GM21528 (cell line): ENCODE data around the gene ADIPOR1.

Source experiments
- ATAC-seq: cut with Tn5 transposase; IDR thresholded peaks from one replicate; pipeline ENCODE4 v1.9.1; 2021; ENCODE audit warnings: mild to moderate bottlenecking, moderate library complexity; ENCODE audit not compliant: unreplicated experiment, low FRiP score

ADIPOR1 gene

DNA sequence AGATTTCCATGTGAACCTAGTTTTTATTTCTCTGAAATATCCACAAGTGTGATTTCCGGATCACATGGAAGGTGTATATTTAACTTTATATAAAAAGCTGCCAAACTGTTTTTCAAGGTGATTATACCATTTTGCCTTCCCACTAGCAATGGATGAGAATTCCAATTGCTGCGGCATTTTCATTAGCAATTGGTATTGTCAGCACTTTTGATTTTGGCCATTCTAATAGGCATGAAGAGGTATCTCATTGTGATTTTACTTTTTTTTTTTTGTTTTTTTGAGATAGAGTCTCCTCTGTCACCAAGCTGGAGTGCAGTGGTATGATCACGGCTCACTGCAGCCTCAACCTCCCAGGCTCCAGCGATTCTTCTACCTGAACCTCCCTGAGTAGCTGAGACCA, 13.9 kb upstream of the ADIPOR1 start:
- ATAC-seq: no peak

DNA sequence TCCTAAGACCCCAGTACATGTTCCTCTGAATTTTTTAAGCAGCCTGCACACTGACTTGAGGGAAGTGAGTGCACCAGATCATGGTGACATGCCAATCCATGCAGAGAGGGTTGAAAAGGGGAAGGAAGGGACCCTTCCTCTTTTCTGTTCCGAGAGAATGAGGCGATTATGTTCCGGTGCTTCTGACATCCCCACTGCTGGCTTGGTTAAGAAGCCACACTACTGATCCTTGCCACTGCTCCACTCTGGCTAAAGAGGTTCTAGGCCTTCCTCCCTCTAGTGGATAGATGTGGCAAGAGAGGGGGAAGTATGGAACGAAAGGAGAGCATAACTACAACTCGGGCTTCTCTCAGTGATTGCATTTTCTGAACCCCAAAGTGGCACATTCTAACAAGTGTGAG, 10.8 kb upstream of the ADIPOR1 start:
- ATAC-seq: peak; percentile 40

DNA sequence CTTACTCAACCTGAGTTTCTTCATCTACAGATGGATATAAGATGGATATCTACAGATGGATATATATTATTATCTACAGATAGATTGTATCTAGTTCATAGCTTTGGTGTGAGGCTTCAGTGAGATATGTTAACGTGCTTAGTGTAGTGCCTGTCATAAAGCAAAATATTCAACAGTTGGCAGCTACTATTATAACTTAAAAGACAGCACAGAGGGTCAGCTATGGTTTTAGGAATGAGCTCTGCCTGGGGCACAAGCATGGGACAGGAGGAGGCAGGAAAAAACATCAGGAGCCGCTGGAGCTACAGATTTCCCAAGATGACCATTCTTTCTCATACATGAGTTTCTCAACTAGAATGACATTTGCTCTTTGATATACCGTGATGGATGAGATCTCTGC, 10.2 kb upstream of the ADIPOR1 start:
- ATAC-seq: no peak

DNA sequence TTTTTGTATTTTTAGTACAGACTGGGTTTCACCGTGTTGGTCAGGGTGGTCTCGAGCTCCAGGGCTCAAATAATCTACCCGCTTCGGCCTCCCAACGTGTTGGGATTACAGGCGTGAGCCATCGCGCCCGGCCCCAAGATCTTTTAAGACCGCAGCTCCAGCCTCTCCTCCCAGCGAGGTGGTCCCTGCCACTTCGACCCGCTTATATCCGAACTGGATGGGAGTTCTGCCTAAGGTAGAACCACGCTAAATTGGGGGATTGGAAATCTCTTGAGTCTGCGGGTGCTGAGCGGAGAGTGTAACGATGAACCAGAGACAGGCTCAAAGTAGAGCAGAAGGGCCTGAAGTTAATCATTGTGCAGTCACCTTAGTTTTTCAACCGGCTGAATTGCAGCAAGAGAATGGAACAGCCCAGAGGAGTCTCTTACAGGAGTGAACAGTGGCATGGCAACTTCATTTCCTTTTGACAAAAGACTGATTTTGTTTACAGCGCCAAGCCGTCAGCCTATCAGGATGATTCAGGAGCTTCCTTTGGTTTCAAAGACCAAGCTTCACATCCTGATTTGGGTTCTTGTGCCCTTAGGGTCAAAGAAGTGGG, 9.7 kb upstream of the ADIPOR1 start:
- ATAC-seq: peak; percentile 19

DNA sequence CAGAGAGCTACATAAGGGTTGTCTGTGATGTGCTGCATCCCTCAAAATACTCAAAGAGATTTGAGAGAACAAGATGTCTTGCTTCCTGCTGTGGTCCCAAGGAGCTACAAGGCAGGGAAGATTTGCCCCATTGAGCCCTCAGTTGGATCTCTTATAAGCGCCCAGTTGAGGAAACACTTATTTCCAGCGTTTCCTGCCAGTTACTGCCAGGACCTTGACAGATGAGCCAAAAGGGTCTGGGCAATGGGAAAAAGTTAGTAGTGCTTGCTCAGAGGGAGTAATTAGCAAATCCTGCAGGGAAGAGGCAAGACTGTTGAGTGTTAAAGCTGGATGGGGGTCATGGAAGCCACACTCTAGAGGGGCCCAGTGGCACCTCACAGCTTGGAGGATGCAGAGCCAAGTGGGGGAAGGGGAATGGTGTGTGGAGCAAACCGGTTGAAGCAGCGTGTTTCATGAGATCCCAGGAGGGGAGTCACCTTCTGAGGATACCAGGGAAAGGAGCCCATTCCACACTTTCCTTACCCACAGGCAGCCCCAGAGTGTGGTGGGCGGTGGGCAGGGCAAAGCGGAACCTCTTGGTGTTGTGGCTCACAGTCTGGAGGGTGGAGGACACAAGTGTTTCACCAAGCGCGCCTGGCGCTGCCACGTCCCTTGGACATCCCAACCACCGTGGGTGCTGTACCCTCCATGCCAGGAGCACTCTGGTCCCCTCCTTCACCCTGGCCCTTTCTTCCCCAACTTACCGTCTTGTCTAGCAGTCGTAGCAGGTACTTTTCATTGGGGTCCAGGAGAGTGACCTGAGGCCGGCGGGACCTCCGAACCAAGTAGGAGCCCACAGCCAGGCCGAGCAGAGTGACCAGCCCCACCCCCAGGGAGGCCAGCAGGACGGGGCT, 8.1 kb upstream of the ADIPOR1 start:
- no peak for ATAC-seq

DNA sequence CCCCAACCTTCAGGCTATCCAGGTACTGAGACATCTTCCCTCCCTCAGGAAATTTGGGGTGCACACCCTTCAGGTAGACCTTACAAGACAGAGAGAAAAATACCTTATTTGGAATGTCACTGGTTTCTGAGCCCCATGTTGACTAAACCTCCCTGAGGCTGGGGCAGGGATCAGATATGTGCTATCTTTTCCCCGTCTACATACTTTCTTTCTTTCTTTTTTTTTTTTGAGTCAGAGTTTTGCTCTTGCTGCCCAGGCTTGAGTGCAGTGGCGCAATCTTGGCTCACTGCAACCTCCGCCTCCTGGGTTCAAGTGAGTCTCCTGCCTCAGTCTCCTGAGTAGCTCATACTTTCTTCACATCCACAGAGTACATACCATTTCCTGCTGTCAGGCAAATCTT, 7.3 kb upstream of the ADIPOR1 start:
- ATAC-seq: no peak

DNA sequence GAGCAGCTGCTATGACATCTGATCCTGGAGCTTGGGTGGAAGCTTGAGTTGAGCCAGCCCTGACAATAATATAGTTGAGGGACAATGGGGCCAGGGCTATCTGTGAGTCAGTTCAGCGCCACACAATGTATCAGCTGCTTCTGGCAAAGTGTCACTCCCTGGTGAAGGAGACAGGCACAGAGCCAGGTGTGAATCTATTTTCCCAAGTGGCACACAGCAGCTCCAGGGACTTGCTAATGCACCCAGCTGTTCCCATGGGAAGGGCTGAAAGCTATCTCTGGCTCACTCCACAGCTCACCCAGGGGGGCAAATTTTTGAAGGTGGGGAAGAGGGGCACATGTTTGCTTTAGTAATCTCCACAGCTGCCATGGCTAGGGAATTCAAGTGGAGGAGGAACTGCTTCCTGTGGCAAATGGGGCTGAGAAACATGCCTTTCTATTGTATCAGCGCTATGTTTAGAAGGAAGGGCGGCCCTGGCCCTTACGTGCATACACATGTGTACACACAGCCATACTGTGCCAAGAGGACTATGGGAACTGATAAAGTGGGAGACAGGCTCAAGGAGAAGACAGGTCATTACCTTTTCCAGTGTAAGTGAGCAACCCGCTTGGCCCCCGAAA, 6.8 kb upstream of the ADIPOR1 start:
- ATAC-seq: no peak

DNA sequence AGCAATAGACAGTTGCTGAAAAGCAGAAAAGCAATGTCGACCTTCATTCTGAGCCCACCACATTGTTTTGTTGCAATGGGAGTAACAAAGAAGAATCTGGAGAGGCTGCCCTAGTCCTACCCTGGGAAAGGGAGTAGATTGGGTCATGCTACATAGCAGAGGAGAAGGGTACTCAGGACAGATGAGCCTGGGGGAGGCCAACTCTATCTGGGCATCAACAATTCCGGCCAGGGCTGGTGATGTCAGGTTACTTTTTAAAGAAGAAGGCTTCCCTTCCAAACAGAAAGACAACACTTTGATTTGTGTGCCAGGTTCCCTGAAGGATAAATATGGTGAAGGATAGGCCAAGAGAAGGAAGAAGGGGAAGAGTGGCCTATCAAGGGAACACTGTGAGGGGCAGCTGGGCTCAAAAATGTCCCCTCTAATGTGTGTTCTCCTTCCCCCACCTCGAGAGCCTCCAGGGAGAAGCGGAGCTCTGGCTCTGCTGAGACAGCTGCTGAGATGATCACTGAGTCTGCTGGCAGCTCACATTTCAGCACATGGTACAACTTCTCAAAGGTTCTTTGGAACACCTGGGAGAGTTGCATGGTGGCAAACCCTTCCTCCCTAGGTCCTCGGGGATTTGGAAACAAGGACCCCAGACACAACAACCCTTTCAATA, 3.2 kb upstream of the ADIPOR1 start:
- no peak for ATAC-seq

DNA sequence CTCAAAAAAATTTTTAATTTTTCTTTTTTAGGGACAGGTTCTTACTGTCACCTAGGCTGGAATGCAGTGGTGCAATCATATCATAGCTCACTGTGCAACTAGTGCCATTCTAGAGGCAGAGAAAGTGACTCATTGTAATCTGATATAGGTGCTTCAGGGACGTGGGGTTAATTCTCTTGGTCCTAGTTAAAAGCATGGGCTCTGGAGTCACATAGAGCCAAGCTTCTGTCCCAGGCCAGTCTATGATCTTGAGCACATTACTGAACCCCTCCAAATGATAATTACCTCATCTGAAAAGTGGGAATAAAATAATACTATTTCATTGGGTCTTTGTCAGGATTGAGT, 1.1 kb upstream of the ADIPOR1 start:
- no peak for ATAC-seq

DNA sequence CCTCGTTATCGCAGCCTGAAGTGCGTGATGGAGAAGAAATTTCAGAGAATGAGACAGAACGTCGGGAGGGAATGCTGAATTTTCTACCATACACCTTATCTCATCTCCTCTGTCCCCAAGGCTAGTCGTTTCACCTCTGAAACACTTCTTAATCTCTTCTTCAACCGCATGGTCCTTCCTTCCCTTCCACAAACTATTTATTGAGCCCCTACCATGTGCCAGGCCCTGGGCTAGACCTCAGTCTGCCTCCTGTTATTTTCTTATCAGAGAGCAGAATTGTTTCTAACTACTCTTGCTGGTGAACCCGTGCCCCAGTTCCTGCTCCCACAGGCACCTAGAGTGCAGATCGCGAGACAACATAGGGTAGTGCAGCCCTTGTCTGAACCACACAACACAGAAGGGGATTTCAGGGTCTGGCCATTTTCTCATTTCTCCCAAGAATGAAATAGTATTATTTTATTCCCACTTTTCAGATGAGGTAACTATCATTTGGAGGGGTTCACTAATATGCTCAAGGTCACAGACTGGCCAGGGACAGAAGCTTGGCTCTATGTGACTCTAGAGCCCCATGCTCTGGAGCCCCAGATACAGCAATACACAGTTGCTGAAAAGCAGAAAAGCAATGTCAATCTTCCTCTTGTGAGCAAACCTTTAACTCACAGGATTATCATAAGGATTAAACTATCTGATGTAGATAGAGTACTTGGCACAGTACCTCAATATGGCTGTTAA, 598 bp upstream of the ADIPOR1 start:
- no peak for ATAC-seq

DNA sequence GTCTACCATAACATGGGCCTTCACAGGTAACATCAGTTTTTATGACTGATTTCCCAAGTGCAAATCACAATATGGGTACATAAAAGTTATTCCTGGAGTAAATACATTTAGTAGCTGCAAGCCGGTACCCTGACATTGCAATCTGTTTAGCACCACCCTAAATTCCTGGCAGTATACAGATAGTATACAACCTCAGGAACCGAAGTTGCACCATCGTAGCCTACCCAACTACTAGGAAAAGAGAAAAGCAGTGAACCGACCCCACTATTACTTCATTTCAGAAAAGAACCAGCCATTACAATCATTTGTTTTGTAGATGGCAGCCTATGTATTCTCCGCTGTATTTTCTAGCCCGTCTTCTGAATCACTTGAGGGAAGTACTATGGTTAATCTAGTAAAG, 1.1 kb downstream of the ADIPOR1 start:
- ATAC-seq: no peak

DNA sequence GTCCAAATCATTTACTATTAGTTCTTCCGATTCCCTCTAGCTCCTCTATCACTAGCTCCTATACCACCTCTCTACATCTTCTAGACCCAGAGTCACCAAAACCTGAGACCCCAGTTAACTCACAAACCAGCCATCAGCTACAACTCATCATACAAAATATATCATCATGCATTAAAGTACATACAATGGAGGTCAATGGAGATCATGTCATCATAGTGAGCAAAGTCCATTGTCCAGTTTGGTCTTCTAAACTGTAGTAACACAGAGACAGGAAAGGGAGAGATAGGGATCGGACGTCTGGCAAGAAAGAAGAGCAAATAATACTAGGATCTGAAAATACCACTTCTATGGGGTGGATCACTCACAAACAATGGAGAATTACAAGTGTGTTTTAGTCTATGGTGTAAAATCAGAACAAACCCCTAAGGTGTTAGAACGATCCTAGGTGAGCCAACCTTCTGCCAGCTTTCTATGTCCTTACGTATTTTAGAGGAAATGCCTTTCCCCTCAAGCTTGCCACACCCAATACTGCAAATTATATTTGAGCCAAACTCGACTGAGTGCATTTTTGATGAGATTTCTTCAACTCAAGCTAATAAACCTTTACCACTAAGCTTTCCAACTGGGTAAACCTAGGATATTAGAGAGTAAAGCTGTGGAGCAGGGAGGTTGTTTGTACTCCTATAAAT, 3.9 kb downstream of the ADIPOR1 start:
- no peak for ATAC-seq

DNA sequence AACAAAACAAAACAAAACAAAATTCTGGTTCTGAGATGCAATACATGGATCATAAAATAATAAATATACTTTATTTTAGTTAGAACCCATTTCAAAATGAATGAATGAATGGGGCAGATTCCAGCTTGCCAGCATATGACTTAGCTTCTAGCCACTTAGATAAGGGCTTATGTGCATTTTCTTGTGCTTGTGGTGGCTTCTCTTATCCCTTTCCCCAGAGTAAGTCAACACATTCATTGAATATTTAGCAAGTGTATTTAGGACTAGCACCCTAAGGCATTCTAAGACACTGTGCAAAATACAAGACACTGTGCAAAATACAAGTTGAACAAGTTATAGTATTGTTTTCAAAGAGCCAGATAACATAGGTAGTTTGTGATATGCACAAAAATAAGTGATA, 4.7 kb downstream of the ADIPOR1 start:
- no peak for ATAC-seq

DNA sequence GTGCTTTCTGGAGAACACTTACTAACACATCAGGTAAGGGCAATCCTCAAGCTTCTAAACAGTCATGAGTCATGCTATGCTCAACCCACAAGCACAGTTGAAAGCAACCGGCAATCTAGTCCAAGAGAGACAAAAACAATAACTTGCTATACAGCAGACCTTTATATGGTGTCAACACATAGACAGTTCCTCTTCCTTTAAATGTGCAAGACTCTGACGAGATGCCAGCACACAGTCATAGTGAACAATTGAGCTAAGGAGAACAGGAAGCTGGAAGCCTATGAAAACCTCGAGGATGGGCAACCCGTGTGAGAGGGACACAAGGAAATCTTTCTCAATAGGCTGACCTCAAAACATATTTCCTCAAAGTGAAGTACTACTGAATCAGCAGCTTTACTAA, 5.3 kb downstream of the ADIPOR1 start:
- no peak for ATAC-seq

DNA sequence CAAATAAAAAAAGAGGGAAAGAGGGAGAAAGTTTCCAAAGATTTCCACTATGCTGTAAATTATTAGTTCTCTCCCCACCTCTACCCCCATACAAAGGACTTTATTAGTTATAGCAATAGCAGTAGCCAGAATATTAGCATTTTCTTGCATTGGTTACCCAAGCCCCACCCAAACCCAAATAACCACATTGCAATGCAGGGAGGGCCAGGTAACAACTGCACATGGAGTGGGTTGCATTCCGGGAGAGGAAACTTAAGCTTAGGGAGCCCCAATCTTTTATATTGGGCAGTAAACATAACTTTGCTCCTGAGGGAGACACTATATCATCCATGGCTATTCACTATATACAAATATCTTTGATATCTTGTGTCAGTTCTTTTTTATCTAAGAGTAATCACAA, 6.0 kb downstream of the ADIPOR1 start:
- no peak for ATAC-seq

DNA sequence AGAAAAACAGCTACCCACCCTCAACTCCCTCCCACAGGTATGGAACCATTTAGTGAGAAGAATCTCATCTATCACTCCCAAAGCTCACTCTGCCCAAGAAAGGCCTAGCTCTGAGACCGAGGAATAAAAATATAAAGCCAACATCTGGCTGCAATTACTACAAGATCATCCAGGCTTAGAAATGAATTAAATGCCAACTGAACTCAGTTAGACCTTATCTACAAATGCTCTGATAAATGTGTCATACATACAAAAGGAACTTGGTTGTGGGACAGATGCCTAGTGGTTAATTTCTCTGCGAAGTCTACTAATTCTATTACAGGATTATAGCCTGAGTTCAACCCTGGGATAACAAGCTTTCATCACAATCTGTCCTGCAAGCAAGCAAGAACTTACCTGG, 6.7 kb downstream of the ADIPOR1 start:
- ATAC-seq: no peak

DNA sequence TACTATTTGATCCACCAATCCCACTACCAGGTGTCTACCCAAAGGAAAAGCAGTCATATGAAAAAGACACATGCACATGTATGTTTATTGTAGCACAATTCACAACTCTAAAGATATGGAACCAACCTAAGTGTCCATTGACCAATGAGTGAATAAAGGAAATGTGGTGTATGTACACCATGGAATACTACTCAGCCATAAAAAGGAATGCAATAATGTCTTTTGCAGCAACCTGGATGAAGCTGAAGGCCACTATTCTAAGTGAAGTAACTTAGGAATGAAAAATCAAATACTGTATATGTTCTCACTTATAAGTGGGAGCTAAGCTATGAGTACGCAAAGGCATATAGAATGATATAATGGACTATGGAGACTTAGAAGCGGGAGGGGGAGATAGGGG, 12.6 kb downstream of the ADIPOR1 start:
- no peak for ATAC-seq

DNA sequence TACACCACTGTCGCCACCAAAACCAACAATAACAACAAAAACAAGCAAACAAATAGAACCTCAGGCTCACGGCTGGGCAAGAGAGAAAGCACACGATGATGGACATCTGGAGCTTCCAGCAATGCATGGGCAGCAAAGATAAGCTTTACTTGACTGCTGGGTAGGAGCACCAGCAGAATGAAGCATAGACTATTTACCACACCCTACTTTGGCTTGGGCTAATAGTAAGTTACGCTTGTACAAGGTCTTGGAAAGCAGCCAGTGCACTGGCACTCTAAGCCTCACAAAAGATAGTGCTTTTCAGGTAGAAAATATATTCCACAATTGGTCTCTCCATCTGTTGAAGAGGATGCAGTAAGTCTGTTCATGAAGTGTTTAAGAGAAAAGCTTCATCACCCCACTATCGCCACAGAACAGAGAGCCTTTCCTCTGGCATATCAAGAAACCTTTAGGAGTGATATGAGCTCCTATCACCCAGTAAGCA, 13.6 kb downstream of the ADIPOR1 start:
- no peak for ATAC-seq

DNA sequence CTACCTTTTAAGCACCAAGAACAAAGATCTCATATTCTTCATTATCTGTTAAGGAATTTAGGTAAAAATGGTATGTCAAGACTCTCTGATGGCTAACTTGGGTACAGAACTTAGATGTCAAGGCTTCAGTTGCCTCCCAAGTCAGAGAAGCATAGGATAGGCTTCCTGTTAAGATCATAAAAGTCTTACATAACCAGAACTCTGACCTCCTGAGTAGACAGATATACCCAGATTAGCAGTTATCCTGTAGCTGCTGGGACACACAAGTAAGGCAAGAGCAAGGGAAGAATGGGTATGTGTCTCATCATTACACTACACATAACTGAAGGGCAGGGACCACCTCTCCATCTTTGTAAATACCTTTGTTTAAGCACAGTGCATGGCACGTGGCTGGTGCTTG, 15.7 kb downstream of the ADIPOR1 start:
- no peak for ATAC-seq

DNA sequence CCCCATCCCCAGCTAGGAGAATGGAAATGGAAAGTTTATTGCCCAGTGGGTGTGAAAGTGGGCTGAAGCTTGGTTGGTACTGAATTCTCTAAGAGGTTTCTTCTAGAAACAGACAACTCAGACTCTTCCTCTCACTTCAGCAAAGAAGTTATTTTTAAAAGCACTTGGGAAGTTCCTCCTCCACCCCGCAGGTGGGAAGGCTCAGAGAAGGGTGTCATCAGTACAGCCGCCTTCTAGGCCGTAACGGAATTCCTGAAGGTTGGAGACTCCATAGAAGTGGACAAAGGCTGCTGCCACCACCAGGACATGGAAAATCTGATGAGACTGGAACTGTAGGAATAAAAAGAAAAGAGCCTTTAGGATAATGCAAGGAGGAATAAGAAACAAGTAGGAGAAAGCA, 16.7 kb downstream of the ADIPOR1 start:
- no peak for ATAC-seq
